GM11168 (cell line): ENCODE data around the gene KRTAP12-3.
"Not testable (repeated sequence)": the region's sequence is repeated elsewhere in the genome, so short reads cannot be mapped to it uniquely, and the experiment has no call there.

Source experiments
- in situ Hi-C: fragments of 300-500 bp; cut with MboI; formaldehyde crosslinking; loops from one replicate; pipeline ENCODE4 v1.12.0; 2022; ENCODE audit warnings: low sequenced_read_pairs; ENCODE audit not compliant: unreplicated experiment

Gene KRTAP12-3

GRCh38 chr21:44657635-44658540 is at the start of gene KRTAP12-3:
TSS of gene KRTAP12-3 (plus strand) at chr21:44657932. CDS start at chr21:44657980, 48 bp downstream.
- in situ Hi-C loops = no loop called here

- in situ Hi-C loops = no loop called here
Measured at GRCh38 chr21:44609193-44609592, 48.5 kb upstream of the KRTAP12-3 start.

- in situ Hi-C loops = not testable (repeated sequence)
Measured at GRCh38 chr21:44610157-44610843, 47.4 kb upstream of the KRTAP12-3 start.

GRCh38 chr21:44611551-44611950 is 46.2 kb upstream of the KRTAP12-3 start:
- in situ Hi-C loops = no loop called here

- in situ Hi-C loops = no loop called here
Measured at GRCh38 chr21:44612029-44612486, 45.7 kb upstream of the KRTAP12-3 start, which contains the start of gene KRTAP10-8. TSS of gene KRTAP10-8 (plus strand) at chr21:44612079. CDS start at chr21:44612101, 22 bp downstream.

- in situ Hi-C loops = no loop called here
Measured at GRCh38 chr21:44612669-44613229, 45.0 kb upstream of the KRTAP12-3 start.

GRCh38 chr21:44613386-44614155 is 44.2 kb upstream of the KRTAP12-3 start:
- in situ Hi-C loops = no loop called here

GRCh38 chr21:44614161-44614631 is 43.5 kb upstream of the KRTAP12-3 start:
- in situ Hi-C loops = no loop called here

- in situ Hi-C loops = no loop called here
Measured at GRCh38 chr21:44614961-44615391, 42.8 kb upstream of the KRTAP12-3 start.

GRCh38 chr21:44615466-44615865 is 42.3 kb upstream of the KRTAP12-3 start:
- in situ Hi-C loops = no loop called here

- in situ Hi-C loops = no loop called here
Measured at GRCh38 chr21:44615911-44616590, 41.7 kb upstream of the KRTAP12-3 start.

- in situ Hi-C loops = no loop called here
Measured at GRCh38 chr21:44616591-44616926, 41.2 kb upstream of the KRTAP12-3 start.

- in situ Hi-C loops = no loop called here
Measured at GRCh38 chr21:44617071-44617501, 40.6 kb upstream of the KRTAP12-3 start.

GRCh38 chr21:44618504-44618903 is 39.2 kb upstream of the KRTAP12-3 start:
- in situ Hi-C loops = no loop called here

GRCh38 chr21:44618909-44619308 is 38.8 kb upstream of the KRTAP12-3 start:
- in situ Hi-C loops = no loop called here

- in situ Hi-C loops = no loop called here
Measured at GRCh38 chr21:44619886-44620285, 37.8 kb upstream of the KRTAP12-3 start.

GRCh38 chr21:44623575-44623974 is 34.2 kb upstream of the KRTAP12-3 start:
- in situ Hi-C loops = no loop called here

- in situ Hi-C loops = loop anchor here (5.0 kb wide), 1 partner anchor 73 kb away; the partner anchor contains the start of gene KRTAP10-2
Measured at GRCh38 chr21:44625756-44626155, 32.0 kb upstream of the KRTAP12-3 start.

GRCh38 chr21:44626262-44626661 is 31.5 kb upstream of the KRTAP12-3 start:
- in situ Hi-C loops = loop anchor here (5.0 kb wide), 1 partner anchor 74 kb away; the partner anchor contains the start of gene KRTAP10-2
